ENCODE data around the gene GALNT11. TPM values are rescaled to one million over a fixed set of nuclear protein-coding genes. Genes with fewer than 3 reads are reported as not detected.

GALNT11 gene
- total RNA-seq, 1 experiment from 2014 or later, result 24.1 TPM

DNA sequence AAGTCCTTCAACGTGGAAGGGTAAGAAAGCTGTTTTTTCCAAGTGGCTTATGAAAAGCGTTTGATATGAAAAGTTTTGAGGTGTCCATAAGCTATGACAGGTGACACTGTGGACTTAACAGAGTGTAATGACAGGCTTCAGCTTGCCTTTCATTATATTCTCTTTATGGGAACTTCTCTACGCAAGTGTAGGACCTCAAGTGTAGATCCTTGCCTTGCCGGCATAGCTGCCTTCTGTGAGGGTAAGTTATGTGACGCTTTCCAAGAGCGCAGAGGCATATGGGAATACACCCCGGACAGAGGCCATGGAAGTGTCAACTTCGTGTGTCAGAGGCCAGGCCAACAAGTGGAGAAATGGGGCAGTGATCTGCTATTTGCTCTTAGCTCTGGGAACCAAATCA lies 91.9 kb downstream of the GALNT11 start:
- no peak overlapping the region for H2BK20ac ChIP-seq (ENCODE audit: low read depth, low read length, poor library complexity, severe bottlenecking)
- H3K9ac ChIP-seq (ENCODE audit: extremely low read depth, insufficient read length, low read length), result no peak overlapping the region
- H3K14ac ChIP-seq (ENCODE audit: insufficient read depth, low read length), result no peak overlapping the region
- H3T11ph ChIP-seq (ENCODE audit: low read length), result no peak overlapping the region
- H2BK120ac ChIP-seq (ENCODE audit: low read depth, low read length, poor library complexity, severe bottlenecking), result no peak overlapping the region
- no peak overlapping the region for H3K18ac ChIP-seq (ENCODE audit: insufficient read length, low read depth, low read length)
- H3K36me3 Mint-ChIP-seq (ENCODE audit: insufficient read depth in 1 of 3, low read depth in 3 of 3), result peaks cover 24 to 63% (median 55%) of the 10 kb centered on the region in 3 experiments
- H2BK15ac ChIP-seq (ENCODE audit: low read depth, low read length), result no peak overlapping the region
- H4K20me1 ChIP-seq (ENCODE audit: control insufficient read depth, insufficient read depth, insufficient read length), result no peaks in the 10 kb centered on the region
- no peak overlapping the region for H3K4me3 Mint-ChIP-seq
- WGBS (ENCODE audit: extremely low coverage, insufficient read length, low lambda C conversion rate), result no CpG with 5 or more reads among the region's 8 CpGs
- H2BK5ac ChIP-seq (ENCODE audit: insufficient read length, low read length), result no peak overlapping the region
- no peak overlapping the region for H4K5ac ChIP-seq (ENCODE audit: insufficient read length, low read depth, low read length)
- H3K23ac ChIP-seq (ENCODE audit: insufficient read length, low read depth, low read length), result no peak overlapping the region
- H3K9me3 ChIP-seq (ENCODE audit: control insufficient read depth, low read depth, low read length), result no peaks in the 10 kb centered on the region
- no peak overlapping the region for H2BK12ac ChIP-seq (ENCODE audit: insufficient read length, low read depth, low read length)
- no peak overlapping the region for H3K4ac ChIP-seq (ENCODE audit: low read depth, low read length)
- no peaks in the 10 kb centered on the region for H3K4me1 Mint-ChIP-seq
- H3K4me2 ChIP-seq (ENCODE audit: insufficient read depth, insufficient read length, low read length), result no peak overlapping the region
- no peaks in the 10 kb centered on the region for H3K79me2 ChIP-seq (ENCODE audit: insufficient read depth, low read length)
- no peaks in the 10 kb centered on the region for H3K9me3 Mint-ChIP-seq
- no peaks in the 10 kb centered on the region for H3K4me1 ChIP-seq (ENCODE audit: insufficient read depth, low read length)
- H3K27me3 Mint-ChIP-seq (ENCODE audit: low read depth), result no peaks in the 10 kb centered on the region
- H3K56ac ChIP-seq (ENCODE audit: insufficient read length, low read depth, low read length), result no peak overlapping the region
- no peak overlapping the region for H4K91ac ChIP-seq (ENCODE audit: insufficient read length, low read depth, low read length)
- no peaks in the 10 kb centered on the region for H3K23me2 ChIP-seq (ENCODE audit: insufficient read length, low read depth, low read length, poor library complexity, severe bottlenecking)
- no peak overlapping the region for H2AFZ ChIP-seq (ENCODE audit: low read length)
- no peaks in the 10 kb centered on the region for H3K27me3 ChIP-seq (ENCODE audit: insufficient read depth, low read length)
- no peaks in the 10 kb centered on the region for H3K79me1 ChIP-seq (ENCODE audit: insufficient read depth, low read depth, low read length, poor library complexity, severe bottlenecking)
- no peak overlapping the region for H4K8ac ChIP-seq (replicated peaks; ENCODE audit: insufficient read length, low read depth, low read length)
- no peak overlapping the region for H3K27ac Mint-ChIP-seq
- TF ChIP-seq CTCF (conservative IDR thresholded peaks at IDR 0.05), result no peak
- DNase-seq, result no peak
- no peak overlapping the region for H2AK5ac ChIP-seq (ENCODE audit: insufficient read length, low read length)
- H3K27ac ChIP-seq (ENCODE audit: insufficient read length, low read depth, low read length), result no peak overlapping the region
